Measurements from ENCODE around the gene DNAJC28. TPM values are rescaled to one million over a fixed set of nuclear protein-coding genes. Genes with fewer than 3 reads are reported as not detected.
A peak's percentile ranks its signal among the peaks of the same experiment; 100 is the strongest.

Gene DNAJC28
- total RNA-seq, 1 donor from 2014 or later: 2.3 TPM

GRCh38 chr21:33531007-33531406, 39.5 kb upstream of the DNAJC28 start:
- no peaks in the 10 kb centered on the region for H3K27me3 ChIP-seq
- DNase-seq: no peak
- no peaks in the 10 kb centered on the region for H3K4me1 ChIP-seq
- H3K9me3 ChIP-seq: no peaks in the 10 kb centered on the region
- TF ChIP-seq, protein P1, sequence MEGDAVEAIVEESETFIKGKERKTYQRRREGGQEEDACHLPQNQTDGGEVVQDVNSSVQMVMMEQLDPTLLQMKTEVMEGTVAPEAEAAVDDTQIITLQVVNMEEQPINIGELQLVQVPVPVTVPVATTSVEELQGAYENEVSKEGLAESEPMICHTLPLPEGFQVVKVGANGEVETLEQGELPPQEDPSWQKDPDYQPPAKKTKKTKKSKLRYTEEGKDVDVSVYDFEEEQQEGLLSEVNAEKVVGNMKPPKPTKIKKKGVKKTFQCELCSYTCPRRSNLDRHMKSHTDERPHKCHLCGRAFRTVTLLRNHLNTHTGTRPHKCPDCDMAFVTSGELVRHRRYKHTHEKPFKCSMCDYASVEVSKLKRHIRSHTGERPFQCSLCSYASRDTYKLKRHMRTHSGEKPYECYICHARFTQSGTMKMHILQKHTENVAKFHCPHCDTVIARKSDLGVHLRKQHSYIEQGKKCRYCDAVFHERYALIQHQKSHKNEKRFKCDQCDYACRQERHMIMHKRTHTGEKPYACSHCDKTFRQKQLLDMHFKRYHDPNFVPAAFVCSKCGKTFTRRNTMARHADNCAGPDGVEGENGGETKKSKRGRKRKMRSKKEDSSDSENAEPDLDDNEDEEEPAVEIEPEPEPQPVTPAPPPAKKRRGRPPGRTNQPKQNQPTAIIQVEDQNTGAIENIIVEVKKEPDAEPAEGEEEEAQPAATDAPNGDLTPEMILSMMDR (IDR thresholded peaks at IDR 0.05): no peak
- no peak overlapping the region for H3K4me3 ChIP-seq
- no peak for ATAC-seq
- intact Hi-C loops (cut with DNase I): no loop called here
- H3K36me3 ChIP-seq: peaks cover 94% of the 10 kb centered on the region
- no peak overlapping the region for H3K27ac ChIP-seq

DNA sequence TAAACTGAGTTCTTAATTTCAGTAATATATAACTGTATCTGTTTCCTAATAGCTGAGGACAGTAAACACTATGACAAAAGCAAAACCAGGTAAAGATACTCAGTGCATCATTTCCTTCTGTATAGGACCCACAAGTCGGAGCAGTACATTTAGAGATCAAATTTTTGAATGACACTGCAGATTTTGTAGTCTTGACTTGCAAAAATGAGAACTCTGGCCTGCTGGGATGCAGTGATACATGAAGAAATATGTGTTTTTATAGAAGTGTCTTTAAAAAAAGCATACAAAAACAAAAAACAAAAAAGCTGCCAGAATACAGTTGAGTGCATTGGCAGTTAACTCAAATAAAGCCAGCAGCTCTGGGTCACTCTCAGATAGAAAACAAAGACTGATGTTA, 31.4 kb upstream of the DNAJC28 start:
- TF ChIP-seq, protein P1 (IDR thresholded peaks at IDR 0.05): no peak
- H3K4me1 ChIP-seq: no peaks in the 10 kb centered on the region
- no peaks in the 10 kb centered on the region for H3K9me3 ChIP-seq
- no peak overlapping the region for H3K27ac ChIP-seq
- no peak overlapping the region for H3K4me3 ChIP-seq
- no peak for DNase-seq
- no peak for ATAC-seq
- H3K27me3 ChIP-seq: no peaks in the 10 kb centered on the region
- peaks cover 66% of the 10 kb centered on the region for H3K36me3 ChIP-seq
- intact Hi-C loops (cut with DNase I): no loop called here

DNA sequence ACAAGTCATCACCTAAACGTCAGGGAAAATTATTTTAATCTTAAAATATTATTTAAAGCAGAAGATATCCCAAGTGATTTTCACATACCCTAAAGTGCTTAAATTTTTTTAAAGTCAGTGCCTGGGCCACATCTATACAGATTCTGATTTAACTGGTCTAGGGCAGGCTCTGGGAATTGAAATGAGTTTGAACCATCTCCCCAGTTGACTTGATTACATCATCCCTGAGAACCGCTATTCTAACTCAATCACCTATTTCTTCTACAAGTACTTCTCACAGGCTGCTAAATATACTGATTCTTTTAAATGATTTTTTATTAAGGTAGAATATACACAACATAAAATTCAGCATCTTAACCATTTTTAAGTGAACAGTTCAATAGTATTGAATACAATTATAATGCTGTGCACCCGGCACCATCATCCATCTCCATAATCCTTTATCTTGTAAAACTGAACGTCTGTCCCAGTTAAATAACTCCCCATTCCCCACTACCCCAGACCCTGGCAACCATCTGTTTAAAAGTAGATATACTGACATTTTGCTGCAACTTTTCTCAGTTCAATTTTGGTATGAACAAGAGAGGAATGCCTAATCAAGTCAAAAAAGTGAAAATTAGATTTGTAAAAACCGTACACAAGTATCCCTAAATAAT, 30.9 kb upstream of the DNAJC28 start:
- no peak for ATAC-seq
- H3K36me3 ChIP-seq: peaks cover 66% of the 10 kb centered on the region

GRCh38 chr21:33518899-33519298, 27.4 kb upstream of the DNAJC28 start:
- H3K4me3 ChIP-seq: no peak overlapping the region
- peaks cover 68% of the 10 kb centered on the region for H3K36me3 ChIP-seq
- H3K27ac ChIP-seq: no peak overlapping the region
- no peak for ATAC-seq
- DNase-seq: no peak
- no peaks in the 10 kb centered on the region for H3K9me3 ChIP-seq
- intact Hi-C loops (cut with DNase I): no loop called here
- H3K4me1 ChIP-seq: peaks cover 11% of the 10 kb centered on the region
- H3K27me3 ChIP-seq: no peaks in the 10 kb centered on the region
- TF ChIP-seq, protein P1 (IDR thresholded peaks at IDR 0.05): no peak

More for the DNA sequence above, 30.9 kb upstream of the DNAJC28 start:
- Histone ChIP-seq H3K4me3 (no peak overlapping the region), H3K27me3 (no peaks in the 10 kb centered on the region), H3K27ac (no peak overlapping the region), H3K9me3 (no peaks in the 10 kb centered on the region), H3K4me1 (no peaks in the 10 kb centered on the region)
- TF ChIP-seq, protein P1 (IDR thresholded peaks at IDR 0.05): no peak
- no peak for DNase-seq
- intact Hi-C loops (cut with DNase I): no loop called here

DNA sequence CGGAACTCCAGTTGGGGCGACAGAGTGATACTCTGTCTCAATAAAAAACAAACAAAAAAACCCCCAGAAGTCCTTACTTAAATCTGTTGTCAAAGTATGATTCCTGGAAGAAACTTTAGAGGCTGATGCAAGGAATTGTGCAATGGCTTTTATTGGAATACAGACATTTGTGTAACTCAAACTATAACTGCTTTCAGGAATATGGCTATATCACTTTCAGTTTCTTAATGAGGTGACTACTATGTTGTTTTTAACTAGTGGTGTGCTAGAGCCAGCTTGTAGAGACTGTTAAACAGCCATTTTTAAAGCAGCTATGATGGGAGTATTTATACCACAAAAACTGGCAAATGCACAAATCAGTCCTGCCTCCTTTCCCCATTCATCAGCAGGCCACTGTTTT, 22.7 kb upstream of the DNAJC28 start:
- peak; percentile 67 for ATAC-seq
- no peaks in the 10 kb centered on the region for H3K27me3 ChIP-seq

More for the DNA sequence above, 22.7 kb upstream of the DNAJC28 start:
- intact Hi-C loops (cut with DNase I): no loop called here
- Histone ChIP-seq H3K36me3 (peaks cover 86% of the 10 kb centered on the region), H3K9me3 (no peaks in the 10 kb centered on the region), H3K4me3 (no peak overlapping the region), H3K27ac (peak overlapping the region; percentile 8), H3K4me1 (peaks cover 12% of the 10 kb centered on the region)
- TF ChIP-seq, protein P1 (IDR thresholded peaks at IDR 0.05): no peak
- DNase-seq: no peak
